ENCODE results near the gene TDRD1. TPM values are rescaled to one million over a fixed set of nuclear protein-coding genes. Genes with fewer than 3 reads are reported as not detected.

Gene TDRD1
- total RNA-seq, 1 donor from 2014 or later = not detected

- peaks cover 26% of the 10 kb centered on the region for H3K4me1 Mint-ChIP-seq
- H3K4me3 Mint-ChIP-seq = no peak overlapping the region
- no peak for DNase-seq (ENCODE audit: low spot score in 2 of 2, unreplicated experiment in 2 of 2)
- TF ChIP-seq CTCF (IDR thresholded peaks at IDR 0.05; ENCODE audit: unreplicated experiment) = no peak
- H3K27ac Mint-ChIP-seq = peak overlapping the region; percentile 50
- H3K9me3 Mint-ChIP-seq = no peaks in the 10 kb centered on the region
- no peaks in the 10 kb centered on the region for H3K27me3 Mint-ChIP-seq (ENCODE audit: low read depth)
- no peaks in the 10 kb centered on the region for H3K36me3 Mint-ChIP-seq
These were observed 86.4 kb downstream of the TDRD1 start for GRCh38 chr10:114265392-114266053.

GRCh38 chr10:114266521-114266920, 87.4 kb downstream of the TDRD1 start:
- no peaks in the 10 kb centered on the region for H3K9me3 Mint-ChIP-seq
- H3K4me3 Mint-ChIP-seq = no peak overlapping the region
- H3K4me1 Mint-ChIP-seq = peaks cover 36% of the 10 kb centered on the region
- no peaks in the 10 kb centered on the region for H3K36me3 Mint-ChIP-seq
- H3K27ac Mint-ChIP-seq = peak overlapping the region; percentile 72
- TF ChIP-seq CTCF (IDR thresholded peaks at IDR 0.05; ENCODE audit: unreplicated experiment) = no peak
- DNase-seq (ENCODE audit: low spot score in 2 of 2, unreplicated experiment in 2 of 2) = no peak
- no peaks in the 10 kb centered on the region for H3K27me3 Mint-ChIP-seq (ENCODE audit: low read depth)

GRCh38 chr10:114271075-114271778, 92.1 kb downstream of the TDRD1 start:
- TF ChIP-seq CTCF (IDR thresholded peaks at IDR 0.05; ENCODE audit: unreplicated experiment) = no peak
- no peaks in the 10 kb centered on the region for H3K36me3 Mint-ChIP-seq
- DNase-seq (ENCODE audit: low spot score in 2 of 2, unreplicated experiment in 2 of 2) = peak in 1 of 2 experiments; percentile 62
- no peak overlapping the region for H3K4me3 Mint-ChIP-seq
- peak overlapping the region; percentile 57 for H3K27ac Mint-ChIP-seq
- no peaks in the 10 kb centered on the region for H3K9me3 Mint-ChIP-seq
- H3K4me1 Mint-ChIP-seq = peaks cover 34% of the 10 kb centered on the region
- no peaks in the 10 kb centered on the region for H3K27me3 Mint-ChIP-seq (ENCODE audit: low read depth)

GRCh38 chr10:114271779-114272167, 92.6 kb downstream of the TDRD1 start:
- no peaks in the 10 kb centered on the region for H3K36me3 Mint-ChIP-seq
- no peaks in the 10 kb centered on the region for H3K9me3 Mint-ChIP-seq
- H3K4me1 Mint-ChIP-seq = peaks cover 29% of the 10 kb centered on the region
- H3K27me3 Mint-ChIP-seq (ENCODE audit: low read depth) = no peaks in the 10 kb centered on the region
- no peak for DNase-seq (ENCODE audit: low spot score in 2 of 2, unreplicated experiment in 2 of 2)
- no peak overlapping the region for H3K4me3 Mint-ChIP-seq
- TF ChIP-seq CTCF (IDR thresholded peaks at IDR 0.05; ENCODE audit: unreplicated experiment) = no peak
- H3K27ac Mint-ChIP-seq = no peak overlapping the region

GRCh38 chr10:114272696-114273095, 93.5 kb downstream of the TDRD1 start:
- no peaks in the 10 kb centered on the region for H3K9me3 Mint-ChIP-seq
- no peaks in the 10 kb centered on the region for H3K36me3 Mint-ChIP-seq
- TF ChIP-seq CTCF (IDR thresholded peaks at IDR 0.05; ENCODE audit: unreplicated experiment) = no peak
- no peaks in the 10 kb centered on the region for H3K27me3 Mint-ChIP-seq (ENCODE audit: low read depth)
- no peak overlapping the region for H3K4me3 Mint-ChIP-seq
- DNase-seq (ENCODE audit: low spot score in 2 of 2, unreplicated experiment in 2 of 2) = no peak
- no peak overlapping the region for H3K27ac Mint-ChIP-seq
- H3K4me1 Mint-ChIP-seq = peaks cover 25% of the 10 kb centered on the region
